ENCODE measurements around the gene RFX4.

DNA sequence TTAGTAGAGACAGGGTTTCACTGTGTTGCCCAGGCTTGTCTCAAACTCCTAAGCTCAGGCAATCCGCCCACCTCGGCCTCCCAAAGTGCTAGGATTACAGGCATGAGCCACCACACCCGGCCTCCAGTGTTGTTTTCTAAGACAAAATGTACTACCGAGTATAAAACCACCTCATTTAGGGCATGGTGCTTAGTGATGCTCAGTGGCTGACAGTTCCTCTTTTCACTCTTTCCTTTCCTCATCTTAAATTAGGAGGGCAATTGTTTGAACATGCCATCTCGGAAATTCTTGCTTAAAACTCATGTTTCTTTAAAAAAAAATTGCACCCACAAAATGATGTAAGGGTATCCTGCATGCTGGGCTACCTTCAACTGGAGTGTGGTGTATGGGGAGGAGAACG is 89.0 kb downstream of the RFX4 start:
- TF ChIP-seq, protein P1, sequence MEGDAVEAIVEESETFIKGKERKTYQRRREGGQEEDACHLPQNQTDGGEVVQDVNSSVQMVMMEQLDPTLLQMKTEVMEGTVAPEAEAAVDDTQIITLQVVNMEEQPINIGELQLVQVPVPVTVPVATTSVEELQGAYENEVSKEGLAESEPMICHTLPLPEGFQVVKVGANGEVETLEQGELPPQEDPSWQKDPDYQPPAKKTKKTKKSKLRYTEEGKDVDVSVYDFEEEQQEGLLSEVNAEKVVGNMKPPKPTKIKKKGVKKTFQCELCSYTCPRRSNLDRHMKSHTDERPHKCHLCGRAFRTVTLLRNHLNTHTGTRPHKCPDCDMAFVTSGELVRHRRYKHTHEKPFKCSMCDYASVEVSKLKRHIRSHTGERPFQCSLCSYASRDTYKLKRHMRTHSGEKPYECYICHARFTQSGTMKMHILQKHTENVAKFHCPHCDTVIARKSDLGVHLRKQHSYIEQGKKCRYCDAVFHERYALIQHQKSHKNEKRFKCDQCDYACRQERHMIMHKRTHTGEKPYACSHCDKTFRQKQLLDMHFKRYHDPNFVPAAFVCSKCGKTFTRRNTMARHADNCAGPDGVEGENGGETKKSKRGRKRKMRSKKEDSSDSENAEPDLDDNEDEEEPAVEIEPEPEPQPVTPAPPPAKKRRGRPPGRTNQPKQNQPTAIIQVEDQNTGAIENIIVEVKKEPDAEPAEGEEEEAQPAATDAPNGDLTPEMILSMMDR (IDR thresholded peaks at IDR 0.05): no peak
- TF ChIP-seq, protein P2, sequence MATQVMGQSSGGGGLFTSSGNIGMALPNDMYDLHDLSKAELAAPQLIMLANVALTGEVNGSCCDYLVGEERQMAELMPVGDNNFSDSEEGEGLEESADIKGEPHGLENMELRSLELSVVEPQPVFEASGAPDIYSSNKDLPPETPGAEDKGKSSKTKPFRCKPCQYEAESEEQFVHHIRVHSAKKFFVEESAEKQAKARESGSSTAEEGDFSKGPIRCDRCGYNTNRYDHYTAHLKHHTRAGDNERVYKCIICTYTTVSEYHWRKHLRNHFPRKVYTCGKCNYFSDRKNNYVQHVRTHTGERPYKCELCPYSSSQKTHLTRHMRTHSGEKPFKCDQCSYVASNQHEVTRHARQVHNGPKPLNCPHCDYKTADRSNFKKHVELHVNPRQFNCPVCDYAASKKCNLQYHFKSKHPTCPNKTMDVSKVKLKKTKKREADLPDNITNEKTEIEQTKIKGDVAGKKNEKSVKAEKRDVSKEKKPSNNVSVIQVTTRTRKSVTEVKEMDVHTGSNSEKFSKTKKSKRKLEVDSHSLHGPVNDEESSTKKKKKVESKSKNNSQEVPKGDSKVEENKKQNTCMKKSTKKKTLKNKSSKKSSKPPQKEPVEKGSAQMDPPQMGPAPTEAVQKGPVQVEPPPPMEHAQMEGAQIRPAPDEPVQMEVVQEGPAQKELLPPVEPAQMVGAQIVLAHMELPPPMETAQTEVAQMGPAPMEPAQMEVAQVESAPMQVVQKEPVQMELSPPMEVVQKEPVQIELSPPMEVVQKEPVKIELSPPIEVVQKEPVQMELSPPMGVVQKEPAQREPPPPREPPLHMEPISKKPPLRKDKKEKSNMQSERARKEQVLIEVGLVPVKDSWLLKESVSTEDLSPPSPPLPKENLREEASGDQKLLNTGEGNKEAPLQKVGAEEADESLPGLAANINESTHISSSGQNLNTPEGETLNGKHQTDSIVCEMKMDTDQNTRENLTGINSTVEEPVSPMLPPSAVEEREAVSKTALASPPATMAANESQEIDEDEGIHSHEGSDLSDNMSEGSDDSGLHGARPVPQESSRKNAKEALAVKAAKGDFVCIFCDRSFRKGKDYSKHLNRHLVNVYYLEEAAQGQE (IDR thresholded peaks at IDR 0.05; ENCODE audit: insufficient read depth in 1 of 2, low read depth in 2 of 2, low read length in 1 of 2): no peak
- no peak for TF ChIP-seq SIN3A (IDR thresholded peaks at IDR 0.05; ENCODE audit: borderline replicate concordance, insufficient read depth, low read depth, low read length)

Measured in Panc1 (cell line).